Stimulated activated naive CD8-positive, alpha-beta T cell treated with anti-CD3 and anti-CD28 coated beads, Interleukin-15, Interleukin-2, amounts not matched to agents 100 ng/mL and 50 ng/mL, for 24 hours (primary cell): Measurements from ENCODE around the gene GAB2.
"Not testable (repeated sequence)": the region's sequence is repeated elsewhere in the genome, so short reads cannot be mapped to it uniquely, and the experiment has no call there.

Experiments used
- H3K27ac Mint-ChIP-seq: one replicate; pipeline ENCODE4 v1.8.0; 2021; ENCODE audit warnings: mild to moderate bottlenecking, mixed read lengths
- H3K27me3 Mint-ChIP-seq: one replicate; pipeline ENCODE4 v1.8.0; 2021; ENCODE audit warnings: mixed read lengths
- H3K36me3 Mint-ChIP-seq: one replicate; pipeline ENCODE4 v1.8.0; 2021; ENCODE audit warnings: low read depth, mixed read lengths
- H3K4me1 Mint-ChIP-seq: one replicate; pipeline ENCODE4 v1.8.0; 2021; ENCODE audit warnings: low read depth, mixed read lengths
- H3K4me3 Mint-ChIP-seq: one replicate; pipeline ENCODE4 v1.8.0; 2021; ENCODE audit warnings: mild to moderate bottlenecking, mixed read lengths
- H3K9me3 Mint-ChIP-seq: one replicate; pipeline ENCODE4 v1.8.0; 2021; ENCODE audit warnings: mixed read lengths

Gene GAB2

GRCh38 chr11:78255919-78256318 is 161.7 kb downstream of the GAB2 start:
- no peak overlapping the region for H3K27ac Mint-ChIP-seq
- H3K4me3 Mint-ChIP-seq, result no peak overlapping the region
- H3K4me1 Mint-ChIP-seq, result no peaks in the 10 kb centered on the region
- H3K9me3 Mint-ChIP-seq, result no peaks in the 10 kb centered on the region
- H3K27me3 Mint-ChIP-seq, result no peaks in the 10 kb centered on the region
- no peaks in the 10 kb centered on the region for H3K36me3 Mint-ChIP-seq

GRCh38 chr11:78254268-78254667 is 163.4 kb downstream of the GAB2 start:
- Mint-ChIP-seq H3K36me3 (no peaks in the 10 kb centered on the region), H3K4me3 (no peak overlapping the region), H3K27me3 (no peaks in the 10 kb centered on the region), H3K4me1 (no peaks in the 10 kb centered on the region), H3K27ac (no peak overlapping the region), H3K9me3 (no peaks in the 10 kb centered on the region)

- no peak overlapping the region for H3K4me3 Mint-ChIP-seq
- H3K27ac Mint-ChIP-seq, result no peak overlapping the region
- H3K4me1 Mint-ChIP-seq, result no peaks in the 10 kb centered on the region
- H3K36me3 Mint-ChIP-seq, result no peaks in the 10 kb centered on the region
- H3K27me3 Mint-ChIP-seq, result no peaks in the 10 kb centered on the region
- no peaks in the 10 kb centered on the region for H3K9me3 Mint-ChIP-seq
These were observed 163.8 kb downstream of the GAB2 start for GRCh38 chr11:78253797-78254196.

GRCh38 chr11:78251083-78251775 is 166.4 kb downstream of the GAB2 start:
- Mint-ChIP-seq H3K4me3 (no peak overlapping the region), H3K36me3 (no peaks in the 10 kb centered on the region), H3K27ac (no peak overlapping the region), H3K4me1 (no peaks in the 10 kb centered on the region), H3K9me3 (no peaks in the 10 kb centered on the region), H3K27me3 (no peaks in the 10 kb centered on the region)

- Mint-ChIP-seq H3K36me3 (no peaks in the 10 kb centered on the region), H3K4me1 (no peaks in the 10 kb centered on the region), H3K4me3 (no peak overlapping the region), H3K27me3 (no peaks in the 10 kb centered on the region), H3K9me3 (no peaks in the 10 kb centered on the region), H3K27ac (no peak overlapping the region)
These were observed 167.5 kb downstream of the GAB2 start for GRCh38 chr11:78250099-78250498.

- Mint-ChIP-seq H3K27me3 (no peaks in the 10 kb centered on the region), H3K27ac (no peak overlapping the region), H3K4me1 (peaks cover 10% of the 10 kb centered on the region), H3K9me3 (no peaks in the 10 kb centered on the region), H3K36me3 (no peaks in the 10 kb centered on the region), H3K4me3 (no peak overlapping the region)
These were observed 168.7 kb downstream of the GAB2 start for GRCh38 chr11:78248903-78249302.

GRCh38 chr11:78248191-78248590 is 169.4 kb downstream of the GAB2 start:
- no peak overlapping the region for H3K4me3 Mint-ChIP-seq
- H3K27ac Mint-ChIP-seq, result no peak overlapping the region
- no peaks in the 10 kb centered on the region for H3K9me3 Mint-ChIP-seq
- peaks cover 10% of the 10 kb centered on the region for H3K4me1 Mint-ChIP-seq
- H3K36me3 Mint-ChIP-seq, result no peaks in the 10 kb centered on the region
- no peaks in the 10 kb centered on the region for H3K27me3 Mint-ChIP-seq

- Mint-ChIP-seq H3K4me1 (peaks cover 10% of the 10 kb centered on the region), H3K36me3 (peaks cover 11% of the 10 kb centered on the region), H3K27me3 (no peaks in the 10 kb centered on the region), H3K27ac (no peak overlapping the region), H3K4me3 (no peak overlapping the region), H3K9me3 (peaks cover 11% of the 10 kb centered on the region)
These were observed 172.9 kb downstream of the GAB2 start for GRCh38 chr11:78244546-78245255.

- peaks cover 11% of the 10 kb centered on the region for H3K36me3 Mint-ChIP-seq
- H3K4me1 Mint-ChIP-seq, result peaks cover 10% of the 10 kb centered on the region
- no peaks in the 10 kb centered on the region for H3K27me3 Mint-ChIP-seq
- no peak overlapping the region for H3K27ac Mint-ChIP-seq
- H3K4me3 Mint-ChIP-seq, result no peak overlapping the region
- H3K9me3 Mint-ChIP-seq, result peaks cover 11% of the 10 kb centered on the region
These were observed 173.5 kb downstream of the GAB2 start for GRCh38 chr11:78244080-78244479.

GRCh38 chr11:78241475-78241874 is 176.1 kb downstream of the GAB2 start:
- peaks cover 11% of the 10 kb centered on the region for H3K9me3 Mint-ChIP-seq
- H3K4me3 Mint-ChIP-seq, result no peak overlapping the region
- H3K27me3 Mint-ChIP-seq, result no peaks in the 10 kb centered on the region
- H3K27ac Mint-ChIP-seq, result no peak overlapping the region
- H3K36me3 Mint-ChIP-seq, result peaks cover 21% of the 10 kb centered on the region
- peaks cover 10% of the 10 kb centered on the region for H3K4me1 Mint-ChIP-seq

- Mint-ChIP-seq H3K4me3 (no peak overlapping the region), H3K4me1 (peaks cover 7% of the 10 kb centered on the region), H3K27me3 (no peaks in the 10 kb centered on the region), H3K9me3 (peaks cover 11% of the 10 kb centered on the region), H3K27ac (no peak overlapping the region), H3K36me3 (peaks cover 23% of the 10 kb centered on the region)
These were observed 177.8 kb downstream of the GAB2 start for GRCh38 chr11:78239781-78240180.

- Mint-ChIP-seq H3K27ac (no peak overlapping the region), H3K4me1 (no peaks in the 10 kb centered on the region), H3K9me3 (peaks cover 11% of the 10 kb centered on the region)
These were observed 180.2 kb downstream of the GAB2 start for GRCh38 chr11:78237293-78238046.

GRCh38 chr11:78234006-78234405 is 183.6 kb downstream of the GAB2 start:
- H3K36me3 Mint-ChIP-seq, result peaks cover 13% of the 10 kb centered on the region
- no peak overlapping the region for H3K4me3 Mint-ChIP-seq
- peaks cover 5% of the 10 kb centered on the region for H3K4me1 Mint-ChIP-seq
- H3K27ac Mint-ChIP-seq, result no peak overlapping the region
- no peaks in the 10 kb centered on the region for H3K9me3 Mint-ChIP-seq
- no peaks in the 10 kb centered on the region for H3K27me3 Mint-ChIP-seq

More at GRCh38 chr11:78237293-78238046, 180.2 kb downstream of the GAB2 start:
- H3K27me3 Mint-ChIP-seq, result no peaks in the 10 kb centered on the region
- H3K36me3 Mint-ChIP-seq, result peaks cover 23% of the 10 kb centered on the region
- no peak overlapping the region for H3K4me3 Mint-ChIP-seq

GRCh38 chr11:78233046-78233445 is 184.6 kb downstream of the GAB2 start:
- H3K27ac Mint-ChIP-seq, H3K9me3 Mint-ChIP-seq, H3K27me3 Mint-ChIP-seq, H3K4me3 Mint-ChIP-seq, H3K4me1 Mint-ChIP-seq: not testable (repeated sequence)
- peaks cover 13% of the 10 kb centered on the region for H3K36me3 Mint-ChIP-seq

- no peaks in the 10 kb centered on the region for H3K9me3 Mint-ChIP-seq
- H3K27me3 Mint-ChIP-seq, result no peaks in the 10 kb centered on the region
- H3K27ac Mint-ChIP-seq, result no peak overlapping the region
- H3K4me1 Mint-ChIP-seq, result peaks cover 7% of the 10 kb centered on the region
- H3K36me3 Mint-ChIP-seq, result peaks cover 8% of the 10 kb centered on the region
- H3K4me3 Mint-ChIP-seq, result no peak overlapping the region
These were observed 185.6 kb downstream of the GAB2 start for GRCh38 chr11:78231962-78232501.
